Peyer's patch (tissue), 4 donors: ENCODE results near the gene DNMT3B. TPM values are rescaled to one million over a fixed set of nuclear protein-coding genes. Genes with fewer than 3 reads are reported as not detected.

ENCODE experiments used
- DNase-seq, 3 donors: peaks; one replicate each; pipeline ENCODE4 v3.0.0-alpha.2; 2017 to 2019
- H3K27ac ChIP-seq, 4 donors: fragments of 200-600 bp; sonication (generic); one replicate each; pipeline ENCODE4 v1.5.1; 2016 to 2019
- H3K27me3 ChIP-seq, 2 donors: fragments of 200-600 bp; sonication (generic); one replicate each; pipeline ENCODE4 v1.5.1; 2019
- H3K36me3 ChIP-seq, 3 donors: fragments of 200-600 bp; sonication (generic); one replicate each; pipeline ENCODE4 v1.5.1; 2016 to 2019
- H3K4me1 ChIP-seq, 4 donors: fragments of 200-600 bp; sonication (generic); one replicate each; pipeline ENCODE4 v1.5.1; 2016 to 2019
- H3K4me3 ChIP-seq, 4 donors: fragments of 200-600 bp; sonication (generic); 1 replicate in 3 of 4; 2 replicates in 1 of 4; pipeline ENCODE4 v1.5.1; 2016 to 2019; ENCODE audit warnings: mild to moderate bottlenecking in 1 of 4
- H3K9me3 ChIP-seq, 4 donors: fragments of 200-600 bp; sonication (generic); one replicate each; pipeline ENCODE4 v1.5.1; 2016 to 2019; ENCODE audit warnings: mild to moderate bottlenecking in 1 of 4
- POLR2A ChIP-seq, 2 donors: fragments of 450-650 bp; IDR thresholded peaks; one replicate each; pipeline ENCODE4 v1.5.1; 2017; ENCODE audit warnings: antibody characterized with exemption in 2 of 2, mild to moderate bottlenecking in 2 of 2, moderate library complexity in 2 of 2
- total RNA-seq, 4 donors: library from RNA; depleted of rRNA; stranded (reverse); fragments of >200 nt; gene quantifications; one replicate each; pipeline ENCODE4 v1.1.0, GENCODE V29; 2016
- TF ChIP-seq, protein P1 (sequence below), 6 experiments: fragments of 450-650 bp in 4 of 6; fragments of 200-600 bp in 2 of 6; sonication (generic) in 1 of 6; IDR thresholded peaks; one replicate each; pipeline ENCODE4 v1.5.1; 2017 to 2019; ENCODE audit warnings: antibody characterized with exemption in 6 of 6, mild to moderate bottlenecking in 3 of 6, moderate library complexity in 1 of 6

The DNMT3B gene
- total RNA-seq, 4 donors from 2014 or later = 0.67 to 4.1 (median 0.86) TPM

DNA sequence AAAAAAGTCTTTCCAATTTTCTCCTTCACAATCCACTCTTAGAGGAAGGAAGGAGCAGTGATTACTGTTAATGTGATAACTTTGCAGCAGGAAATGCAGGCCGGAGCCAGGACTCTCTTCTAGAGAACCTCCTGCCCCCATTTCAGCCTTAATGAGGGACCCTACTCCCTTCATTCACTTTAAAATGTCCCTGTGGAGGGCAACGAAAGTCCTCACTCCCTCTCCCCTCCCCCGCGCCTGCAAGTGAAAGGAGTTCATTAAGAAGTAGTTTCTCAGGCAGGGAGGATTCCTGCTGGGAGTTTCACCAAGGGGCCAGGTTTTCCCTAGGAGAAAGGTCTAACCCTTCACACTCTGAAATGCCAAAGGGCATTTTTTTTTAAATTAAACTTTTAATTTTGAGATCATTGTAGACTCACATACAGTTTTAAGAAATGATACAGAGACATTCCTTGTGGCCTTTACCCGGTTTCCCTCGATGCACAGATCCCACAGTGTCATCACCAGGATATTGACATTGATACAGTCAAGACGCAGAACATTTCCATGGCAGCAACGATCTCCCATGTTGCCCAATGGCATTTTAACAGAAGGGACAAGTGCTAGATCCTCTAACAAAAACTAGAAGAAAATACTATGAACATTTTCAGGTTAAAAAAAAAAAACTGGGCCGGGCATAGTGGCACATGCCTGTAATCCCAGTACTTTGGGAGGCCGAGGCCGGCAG, 12.1 kb upstream of the DNMT3B start:
- DNase-seq = no peak
- no peaks in the 10 kb centered on the region for H3K36me3 ChIP-seq
- no peak overlapping the region for H3K27ac ChIP-seq
- TF ChIP-seq POLR2A (IDR thresholded peaks at IDR 0.05) = no peak
- TF ChIP-seq, protein P1, sequence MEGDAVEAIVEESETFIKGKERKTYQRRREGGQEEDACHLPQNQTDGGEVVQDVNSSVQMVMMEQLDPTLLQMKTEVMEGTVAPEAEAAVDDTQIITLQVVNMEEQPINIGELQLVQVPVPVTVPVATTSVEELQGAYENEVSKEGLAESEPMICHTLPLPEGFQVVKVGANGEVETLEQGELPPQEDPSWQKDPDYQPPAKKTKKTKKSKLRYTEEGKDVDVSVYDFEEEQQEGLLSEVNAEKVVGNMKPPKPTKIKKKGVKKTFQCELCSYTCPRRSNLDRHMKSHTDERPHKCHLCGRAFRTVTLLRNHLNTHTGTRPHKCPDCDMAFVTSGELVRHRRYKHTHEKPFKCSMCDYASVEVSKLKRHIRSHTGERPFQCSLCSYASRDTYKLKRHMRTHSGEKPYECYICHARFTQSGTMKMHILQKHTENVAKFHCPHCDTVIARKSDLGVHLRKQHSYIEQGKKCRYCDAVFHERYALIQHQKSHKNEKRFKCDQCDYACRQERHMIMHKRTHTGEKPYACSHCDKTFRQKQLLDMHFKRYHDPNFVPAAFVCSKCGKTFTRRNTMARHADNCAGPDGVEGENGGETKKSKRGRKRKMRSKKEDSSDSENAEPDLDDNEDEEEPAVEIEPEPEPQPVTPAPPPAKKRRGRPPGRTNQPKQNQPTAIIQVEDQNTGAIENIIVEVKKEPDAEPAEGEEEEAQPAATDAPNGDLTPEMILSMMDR (IDR thresholded peaks at IDR 0.05) = no peak
- no peaks in the 10 kb centered on the region for H3K27me3 ChIP-seq
- H3K9me3 ChIP-seq = no peaks in the 10 kb centered on the region
- H3K4me1 ChIP-seq = no peaks in the 10 kb centered on the region
- H3K4me3 ChIP-seq = no peak overlapping the region

DNA sequence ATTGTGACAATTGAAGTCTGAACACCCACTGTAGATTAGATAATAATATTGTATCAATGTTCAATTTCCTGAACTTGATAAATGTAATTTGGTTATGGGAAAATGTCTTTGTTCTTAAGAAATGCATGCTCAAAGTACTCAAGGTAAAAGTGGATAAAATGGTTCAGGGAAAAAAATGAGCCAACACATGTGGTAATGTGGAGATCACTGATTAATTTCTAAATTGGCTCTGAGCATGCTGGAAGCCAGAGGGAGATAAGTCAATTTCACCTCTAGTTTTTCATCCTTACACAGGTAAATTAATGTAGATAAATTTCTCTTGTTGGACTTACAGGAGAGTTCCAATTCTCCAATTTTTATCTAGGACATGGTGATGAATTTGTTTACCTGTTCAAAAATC, 10.9 kb upstream of the DNMT3B start:
- H3K27me3 ChIP-seq = no peaks in the 10 kb centered on the region
- H3K36me3 ChIP-seq = no peaks in the 10 kb centered on the region
- no peak overlapping the region for H3K4me3 ChIP-seq
- no peak overlapping the region for H3K27ac ChIP-seq
- no peak for TF ChIP-seq POLR2A (IDR thresholded peaks at IDR 0.05)
- TF ChIP-seq, protein P1 (IDR thresholded peaks at IDR 0.05) = no peak
- H3K9me3 ChIP-seq = no peaks in the 10 kb centered on the region
- no peak for DNase-seq
- H3K4me1 ChIP-seq = no peaks in the 10 kb centered on the region

DNA sequence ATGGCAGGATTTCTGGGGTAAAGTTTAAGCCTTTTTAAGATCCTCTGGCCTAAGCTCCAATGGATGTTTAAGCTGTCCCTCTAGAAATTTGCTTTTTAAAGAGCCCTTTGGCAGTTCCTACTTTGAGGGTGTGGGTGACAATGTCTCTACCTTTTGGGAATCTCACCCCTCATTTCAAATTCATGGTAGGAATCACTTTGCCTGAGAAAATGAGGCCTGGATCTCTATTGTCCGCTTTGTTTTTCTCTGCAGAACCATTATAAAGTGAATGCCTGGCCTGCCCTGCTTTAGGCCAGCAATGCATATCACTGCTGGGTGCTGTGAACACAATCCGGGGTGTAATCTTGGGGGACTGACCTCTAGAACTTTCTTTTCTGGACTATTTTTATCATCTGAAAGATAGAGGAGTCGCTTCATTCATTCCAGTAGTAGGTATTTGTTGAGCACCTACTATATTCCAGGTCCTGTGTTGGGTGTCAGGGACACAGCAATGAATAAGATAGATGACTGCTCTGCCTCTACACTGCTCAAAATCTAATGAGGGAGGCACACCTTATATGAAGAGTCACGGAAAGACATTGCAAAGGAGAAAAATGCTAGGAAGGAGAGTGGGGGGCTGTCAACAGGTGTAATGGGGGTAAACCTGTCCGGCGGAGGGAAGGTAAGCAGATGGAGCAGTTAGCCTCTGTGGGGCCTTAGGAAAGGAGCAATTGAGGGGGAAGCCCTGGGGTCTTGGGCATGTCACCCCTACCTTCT, 10.3 kb upstream of the DNMT3B start:
- DNase-seq = no peak
- Histone ChIP-seq H3K4me1 (no peaks in the 10 kb centered on the region), H3K4me3 (no peak overlapping the region), H3K9me3 (no peaks in the 10 kb centered on the region), H3K27me3 (no peaks in the 10 kb centered on the region), H3K27ac (no peak overlapping the region), H3K36me3 (no peaks in the 10 kb centered on the region)
- TF ChIP-seq, protein P1 (IDR thresholded peaks at IDR 0.05) = no peak
- TF ChIP-seq POLR2A (IDR thresholded peaks at IDR 0.05) = no peak

- H3K9me3 ChIP-seq = no peaks in the 10 kb centered on the region
- H3K4me3 ChIP-seq = no peak overlapping the region
- DNase-seq = no peak
- H3K27me3 ChIP-seq = no peaks in the 10 kb centered on the region
- no peak for TF ChIP-seq POLR2A (IDR thresholded peaks at IDR 0.05)
- TF ChIP-seq, protein P1 (IDR thresholded peaks at IDR 0.05) = no peak
- no peaks in the 10 kb centered on the region for H3K4me1 ChIP-seq
- H3K36me3 ChIP-seq = no peaks in the 10 kb centered on the region
- H3K27ac ChIP-seq = no peak overlapping the region
Measured at GRCh38 chr20:32752458-32753250, 9.5 kb upstream of the DNMT3B start.

DNA sequence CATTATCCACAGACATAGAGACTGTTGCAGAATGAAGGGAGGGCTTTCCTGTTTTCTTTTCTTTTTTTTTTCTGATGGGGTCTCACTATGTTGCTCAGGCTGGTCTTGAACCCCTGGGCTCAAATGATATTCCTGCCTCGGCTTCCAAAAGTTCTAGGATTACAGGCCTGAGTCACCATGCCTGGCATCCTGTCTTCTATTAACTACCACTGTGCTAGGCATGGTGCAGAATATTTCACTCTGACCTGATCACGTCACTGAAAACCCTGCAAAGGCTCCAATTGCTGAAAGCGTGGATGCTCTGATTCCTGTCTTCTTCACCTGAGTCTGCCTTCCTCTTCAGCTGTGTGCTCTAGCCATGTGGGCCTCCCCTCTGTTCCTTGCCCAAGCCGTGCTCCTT, 8.5 kb upstream of the DNMT3B start:
- TF ChIP-seq, protein P1 (IDR thresholded peaks at IDR 0.05) = no peak
- no peak for TF ChIP-seq POLR2A (IDR thresholded peaks at IDR 0.05)
- Histone ChIP-seq H3K4me3 (no peak overlapping the region), H3K9me3 (no peaks in the 10 kb centered on the region), H3K4me1 (no peaks in the 10 kb centered on the region), H3K27ac (no peak overlapping the region), H3K36me3 (no peaks in the 10 kb centered on the region), H3K27me3 (no peaks in the 10 kb centered on the region)
- no peak for DNase-seq
